Gastrocnemius medialis (tissue), 4 donors: Measurements from ENCODE around the gene CMIP. TPM values are rescaled to one million over a fixed set of nuclear protein-coding genes. Genes with fewer than 3 reads are reported as not detected.

Source experiments
- ATAC-seq, 2 donors: fragments of 150-250 bp; one replicate each; pipeline ENCODE4 v1.9.1; 2016
- DNase-seq, 2 donors: peaks; one replicate each; pipeline ENCODE4 v3.0.0-alpha.2; 2019
- H3K27ac ChIP-seq, 4 donors: fragments of 200-600 bp; sonication (generic); 1 replicate in 1 of 4; 2 replicates in 3 of 4; pipeline ENCODE4 v1.5.1; 2016 to 2018; ENCODE audit warnings: mild to moderate bottlenecking in 2 of 4, moderate library complexity in 1 of 4
- H3K27me3 ChIP-seq, 3 donors: fragments of 200-600 bp; sonication (generic) in 2 of 3; 1 replicate in 1 of 3; 2 replicates in 2 of 3; pipeline versions ENCODE4 v1.5.1 to v1.6.0; 2016 to 2019; ENCODE audit warnings: mild to moderate bottlenecking in 1 of 3, moderate library complexity in 1 of 3
- H3K36me3 ChIP-seq, 2 donors: fragments of 200-600 bp; sonication (generic) in 1 of 2; one replicate each; pipeline ENCODE4 v1.5.1; 2017 to 2018
- H3K4me1 ChIP-seq, 2 donors: fragments of 200-600 bp; sonication (generic) in 1 of 2; one replicate each; pipeline ENCODE4 v1.5.1; 2016 to 2017; ENCODE audit warnings: mild to moderate bottlenecking in 2 of 2
- H3K4me3 ChIP-seq, 4 donors: fragments of 200-600 bp; sonication (generic) in 3 of 4; 1 replicate in 1 of 4; 2 replicates in 3 of 4; pipeline ENCODE4 v1.5.1; 2016 to 2019; ENCODE audit warnings: mild to moderate bottlenecking in 2 of 4
- H3K9me3 ChIP-seq, 3 donors: fragments of 200-600 bp; sonication (generic) in 2 of 3; 1 replicate in 1 of 3; 2 replicates in 2 of 3; pipeline ENCODE4 v1.5.1; 2016 to 2019
- POLR2A ChIP-seq, 2 donors: fragments of 450-650 bp; IDR thresholded peaks; one replicate each; pipeline ENCODE4 v1.6.1; 2017; ENCODE audit warnings: antibody characterized with exemption in 2 of 2, mild to moderate bottlenecking in 2 of 2, moderate library complexity in 2 of 2
- in situ Hi-C, 4 donors: fragments of 200-750 bp; cut with MboI; loops; one replicate each; pipeline versions ENCODE4 v1.15.0 to v1.8.0; 2017; ENCODE audit warnings: low sequenced_read_pairs in 4 of 4
- intact Hi-C: fragments of 100-400 bp; cut with DNase I; formaldehyde crosslinking; loops from one replicate; pipeline ENCODE4 v1.15.1; 2023; ENCODE audit warnings: low total_unique reads
- total RNA-seq, 4 donors: library from RNA; depleted of rRNA; stranded (reverse); fragments of >200 nt; gene quantifications; one replicate each; pipeline versions ENCODE4 v1.1.0 to v1.2.3, GENCODE V29; 2016
- TF ChIP-seq, protein P1 (sequence below), 5 experiments: fragments of 450-650 bp in 3 of 5; fragments of 200-600 bp in 2 of 5; sonication (generic) in 2 of 5; IDR thresholded peaks in 4 of 5; conservative IDR thresholded peaks in 1 of 5; 1 replicate in 4 of 5; 2 replicates in 1 of 5; pipeline ENCODE4 v1.5.1; 2016 to 2019; ENCODE audit warnings: antibody characterized with exemption in 5 of 5, mild to moderate bottlenecking in 3 of 5, moderate library complexity in 3 of 5

The CMIP gene
- total RNA-seq, 4 donors from 2014 or later, result 0.90 to 5.1 (median 2.7) TPM

DNA sequence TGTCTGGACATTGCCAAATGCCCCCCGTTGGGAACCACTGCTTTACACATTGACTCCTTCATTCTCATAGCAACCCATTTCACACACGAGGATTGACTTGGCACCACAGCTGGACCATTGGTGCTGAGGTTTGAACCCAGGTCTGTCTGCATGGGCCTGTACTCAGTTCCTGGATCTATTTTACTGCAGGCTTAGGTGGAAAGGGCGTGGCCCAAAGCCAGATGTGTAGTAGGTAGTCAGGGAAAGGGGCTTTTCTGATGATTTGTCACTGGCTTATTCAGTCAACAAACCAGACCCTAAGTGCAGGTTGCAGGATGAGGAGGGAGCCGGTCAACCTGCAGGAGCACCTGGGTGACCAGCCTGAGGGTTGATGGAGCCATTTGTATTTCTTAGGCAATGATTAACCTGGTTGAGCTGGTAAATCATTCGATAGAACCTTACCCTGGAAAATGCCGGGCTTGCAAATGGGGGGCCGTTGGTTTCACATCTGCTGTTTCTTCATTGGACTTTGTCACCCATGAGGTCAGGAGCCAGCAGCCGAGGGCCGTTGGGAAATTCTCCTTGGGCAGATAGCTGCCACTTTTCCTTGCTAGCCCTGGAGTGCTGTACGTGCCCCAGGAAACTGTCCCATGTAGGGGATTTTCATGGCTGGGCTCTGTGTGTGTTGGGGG is 104.4 kb downstream of the CMIP start:
- no peaks in the 10 kb centered on the region for H3K36me3 ChIP-seq
- no peak overlapping the region for H3K27ac ChIP-seq
- DNase-seq (no peak), ATAC-seq (no peak)
- H3K9me3 ChIP-seq, result no peaks in the 10 kb centered on the region
- no peaks in the 10 kb centered on the region for H3K4me1 ChIP-seq
- TF ChIP-seq, protein P1, sequence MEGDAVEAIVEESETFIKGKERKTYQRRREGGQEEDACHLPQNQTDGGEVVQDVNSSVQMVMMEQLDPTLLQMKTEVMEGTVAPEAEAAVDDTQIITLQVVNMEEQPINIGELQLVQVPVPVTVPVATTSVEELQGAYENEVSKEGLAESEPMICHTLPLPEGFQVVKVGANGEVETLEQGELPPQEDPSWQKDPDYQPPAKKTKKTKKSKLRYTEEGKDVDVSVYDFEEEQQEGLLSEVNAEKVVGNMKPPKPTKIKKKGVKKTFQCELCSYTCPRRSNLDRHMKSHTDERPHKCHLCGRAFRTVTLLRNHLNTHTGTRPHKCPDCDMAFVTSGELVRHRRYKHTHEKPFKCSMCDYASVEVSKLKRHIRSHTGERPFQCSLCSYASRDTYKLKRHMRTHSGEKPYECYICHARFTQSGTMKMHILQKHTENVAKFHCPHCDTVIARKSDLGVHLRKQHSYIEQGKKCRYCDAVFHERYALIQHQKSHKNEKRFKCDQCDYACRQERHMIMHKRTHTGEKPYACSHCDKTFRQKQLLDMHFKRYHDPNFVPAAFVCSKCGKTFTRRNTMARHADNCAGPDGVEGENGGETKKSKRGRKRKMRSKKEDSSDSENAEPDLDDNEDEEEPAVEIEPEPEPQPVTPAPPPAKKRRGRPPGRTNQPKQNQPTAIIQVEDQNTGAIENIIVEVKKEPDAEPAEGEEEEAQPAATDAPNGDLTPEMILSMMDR (IDR thresholded peaks at IDR 0.05 in 4 of 5, conservative IDR thresholded peaks at IDR 0.05 in 1 of 5), result no peak
- TF ChIP-seq POLR2A (IDR thresholded peaks at IDR 0.05), result no peak
- no peak overlapping the region for H3K4me3 ChIP-seq
- in situ Hi-C loops, result no loop called here
- intact Hi-C loops, result no loop called here
- no peaks in the 10 kb centered on the region for H3K27me3 ChIP-seq

GRCh38 chr16:81549547-81550431 is 105.2 kb downstream of the CMIP start:
- Histone ChIP-seq H3K27me3 (no peaks in the 10 kb centered on the region), H3K9me3 (no peaks in the 10 kb centered on the region), H3K4me1 (no peaks in the 10 kb centered on the region), H3K4me3 (no peak overlapping the region), H3K27ac (no peak overlapping the region), H3K36me3 (no peaks in the 10 kb centered on the region)
- ATAC-seq, result no peak
- intact Hi-C loops (no loop called here), in situ Hi-C loops (no loop called here)
- TF ChIP-seq, protein P1 (IDR thresholded peaks at IDR 0.05 in 4 of 5, conservative IDR thresholded peaks at IDR 0.05 in 1 of 5), result no peak
- TF ChIP-seq POLR2A (IDR thresholded peaks at IDR 0.05), result no peak
- DNase-seq, result no peak

DNA sequence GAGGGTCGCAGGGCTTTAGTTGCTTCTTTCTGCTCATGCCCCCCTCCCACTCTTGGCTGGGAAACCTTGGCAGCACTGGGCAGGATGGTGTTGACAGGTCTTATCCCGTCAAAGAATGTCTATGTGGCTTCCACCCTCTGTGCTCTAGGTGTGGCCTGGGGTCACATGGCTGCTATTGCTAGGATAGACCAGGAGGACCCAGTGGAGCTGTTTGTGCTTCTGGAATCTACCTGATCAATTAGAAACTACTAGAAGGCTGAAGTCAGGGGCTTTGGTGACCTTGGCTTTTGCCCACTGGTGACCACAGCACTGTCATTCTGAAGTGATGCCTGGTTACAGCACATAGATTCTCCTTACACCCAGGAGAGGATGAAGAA is 105.8 kb downstream of the CMIP start:
- Histone ChIP-seq H3K4me3 (no peak overlapping the region), H3K27me3 (no peaks in the 10 kb centered on the region), H3K36me3 (no peaks in the 10 kb centered on the region), H3K4me1 (no peaks in the 10 kb centered on the region), H3K9me3 (no peaks in the 10 kb centered on the region), H3K27ac (no peak overlapping the region)
- no peak for TF ChIP-seq POLR2A (IDR thresholded peaks at IDR 0.05)
- TF ChIP-seq, protein P1 (IDR thresholded peaks at IDR 0.05 in 4 of 5, conservative IDR thresholded peaks at IDR 0.05 in 1 of 5), result no peak
- in situ Hi-C loops, result no loop called here
- ATAC-seq (no peak), DNase-seq (no peak)
- intact Hi-C loops, result no loop called here

GRCh38 chr16:81551151-81551808 is 106.7 kb downstream of the CMIP start:
- intact Hi-C loops (no loop called here), in situ Hi-C loops (no loop called here)
- no peaks in the 10 kb centered on the region for H3K27me3 ChIP-seq
- ATAC-seq (no peak), DNase-seq (no peak)
- H3K9me3 ChIP-seq, result no peaks in the 10 kb centered on the region
- no peak overlapping the region for H3K27ac ChIP-seq
- H3K4me3 ChIP-seq, result no peak overlapping the region
- H3K4me1 ChIP-seq, result no peaks in the 10 kb centered on the region
- no peaks in the 10 kb centered on the region for H3K36me3 ChIP-seq
- no peak for TF ChIP-seq POLR2A (IDR thresholded peaks at IDR 0.05)
- TF ChIP-seq, protein P1 (IDR thresholded peaks at IDR 0.05 in 4 of 5, conservative IDR thresholded peaks at IDR 0.05 in 1 of 5), result no peak
